H9 (cell line): ENCODE measurements around the gene CD84. TPM values are rescaled to one million over a fixed set of nuclear protein-coding genes. Genes with fewer than 3 reads are reported as not detected.

Experiments
- DNase-seq: peaks from one replicate; pipeline ENCODE4 v3.0.0-alpha.2; 2017
- H2AFZ ChIP-seq: one replicate; pipeline ENCODE4 v1.6.1; 2013; ENCODE audit warnings: mild to moderate bottlenecking, low read length, control low read depth, moderate library complexity
- H2AK5ac ChIP-seq: 2 replicates; pipeline ENCODE4 v1.6.1; 2013; ENCODE audit warnings: low read length, control low read depth, mixed read lengths; ENCODE audit not compliant: insufficient read length
- H2BK120ac ChIP-seq: one replicate; pipeline ENCODE4 v1.6.1; 2013; ENCODE audit warnings: low read depth, mild to moderate bottlenecking, low read length, control low read depth, inconsistent platforms; ENCODE audit not compliant: poor library complexity, severe bottlenecking
- H2BK12ac ChIP-seq: 2 replicates; pipeline ENCODE4 v1.6.1; 2013; ENCODE audit warnings: low read length, control low read depth, mixed read lengths, low read depth; ENCODE audit not compliant: insufficient read length
- H2BK15ac ChIP-seq: 2 replicates; pipeline ENCODE4 v1.6.1; 2013; ENCODE audit warnings: low read depth, low read length, control low read depth
- H2BK20ac ChIP-seq: one replicate; pipeline ENCODE4 v1.6.1; 2013; ENCODE audit warnings: low read depth, mild to moderate bottlenecking, low read length, control low read depth, inconsistent platforms; ENCODE audit not compliant: poor library complexity, severe bottlenecking
- H2BK5ac ChIP-seq: 2 replicates; pipeline ENCODE4 v1.6.1; 2013; ENCODE audit warnings: low read length, control low read depth, mixed read lengths; ENCODE audit not compliant: insufficient read length
- H3K14ac ChIP-seq: 2 replicates; pipeline ENCODE4 v1.6.1; 2013; ENCODE audit warnings: low read length, control low read depth; ENCODE audit not compliant: insufficient read depth
- H3K18ac ChIP-seq: 2 replicates; pipeline ENCODE4 v1.6.1; 2013; ENCODE audit warnings: low read depth, mild to moderate bottlenecking, mixed read lengths, low read length, control low read depth; ENCODE audit not compliant: insufficient read length
- H3K23ac ChIP-seq: 2 replicates; pipeline ENCODE4 v1.6.1; 2013; ENCODE audit warnings: low read length, control low read depth, mixed read lengths, low read depth; ENCODE audit not compliant: insufficient read length
- H3K23me2 ChIP-seq: 2 replicates; pipeline ENCODE4 v1.6.1; 2013; ENCODE audit warnings: low read depth, mild to moderate bottlenecking, mixed read lengths, low read length, control low read depth; ENCODE audit not compliant: insufficient read length, poor library complexity, severe bottlenecking
- H3K27ac ChIP-seq: 2 replicates; pipeline ENCODE4 v1.5.1; 2013; ENCODE audit warnings: low read length, control low read depth, mixed read lengths, low read depth; ENCODE audit not compliant: insufficient read length
- H3K27me3 ChIP-seq: 2 replicates; pipeline ENCODE4 v1.6.1; 2013; ENCODE audit warnings: low read length, control low read depth, inconsistent platforms; ENCODE audit not compliant: insufficient read depth
- H3K4ac ChIP-seq: 2 replicates; pipeline ENCODE4 v1.6.1; 2013; ENCODE audit warnings: low read depth, mild to moderate bottlenecking, control low read depth, inconsistent platforms, low read length, moderate library complexity
- H3K4me1 ChIP-seq: 2 replicates; pipeline ENCODE4 v1.6.1; 2013; ENCODE audit warnings: low read length, control low read depth, inconsistent platforms; ENCODE audit not compliant: insufficient read depth
- H3K4me2 ChIP-seq: 2 replicates; pipeline ENCODE4 v1.6.1; 2013; ENCODE audit warnings: low read length, control low read depth, mixed read lengths; ENCODE audit not compliant: insufficient read length, insufficient read depth
- H3K56ac ChIP-seq: 2 replicates; pipeline ENCODE4 v1.6.1; 2013; ENCODE audit warnings: low read depth, mild to moderate bottlenecking, mixed read lengths, low read length, control low read depth; ENCODE audit not compliant: insufficient read length
- H3K79me1 ChIP-seq: 2 replicates; pipeline ENCODE4 v1.6.1; 2013; ENCODE audit warnings: low read depth, mild to moderate bottlenecking, moderate library complexity, low read length, control low read depth, inconsistent platforms; ENCODE audit not compliant: insufficient read depth, poor library complexity, severe bottlenecking
- H3K79me2 ChIP-seq: 2 replicates; pipeline ENCODE4 v1.6.1; 2013; ENCODE audit warnings: low read length, control low read depth, inconsistent platforms; ENCODE audit not compliant: insufficient read depth
- H3K9ac ChIP-seq: 2 replicates; pipeline ENCODE4 v1.6.1; 2013; ENCODE audit warnings: low read length, control low read depth, mixed read lengths; ENCODE audit not compliant: insufficient read length; ENCODE audit errors: extremely low read depth
- H3K9me3 ChIP-seq: one replicate; pipeline ENCODE4 v1.6.1; 2013; ENCODE audit warnings: low read depth, low read length, inconsistent platforms; ENCODE audit not compliant: control insufficient read depth
- H3T11ph ChIP-seq: one replicate; pipeline ENCODE4 v1.6.1; 2013; ENCODE audit warnings: mild to moderate bottlenecking, low read length, control low read depth, inconsistent platforms
- H4K20me1 ChIP-seq: one replicate; pipeline ENCODE4 v1.6.1; 2013; ENCODE audit not compliant: control insufficient read depth, insufficient read length, insufficient read depth
- H4K5ac ChIP-seq: 2 replicates; pipeline ENCODE4 v1.6.1; 2013; ENCODE audit warnings: low read depth, mild to moderate bottlenecking, mixed read lengths, low read length, control low read depth; ENCODE audit not compliant: insufficient read length
- H4K8ac ChIP-seq: replicated peaks from 2 replicates; pipeline ENCODE4 v1.6.1; 2013; ENCODE audit warnings: low read length, control low read depth, mixed read lengths, low read depth; ENCODE audit not compliant: insufficient read length
- H4K91ac ChIP-seq: 2 replicates; pipeline ENCODE4 v1.6.1; 2013; ENCODE audit warnings: low read depth, mild to moderate bottlenecking, moderate library complexity, mixed read lengths, low read length, control low read depth; ENCODE audit not compliant: insufficient read length
- H3K27ac Mint-ChIP-seq, 3 experiments: 2 replicates in 2 of 3; 3 replicates in 1 of 3; pipeline ENCODE4 v1.8.0; 2020 to 2021; ENCODE audit warnings: mixed read lengths in 3 of 3, mild to moderate bottlenecking in 1 of 3, moderate library complexity in 1 of 3
- H3K27me3 Mint-ChIP-seq: 2 replicates; pipeline ENCODE4 v1.8.0; 2021; ENCODE audit warnings: low read depth, mild to moderate bottlenecking, moderate library complexity, mixed read lengths
- H3K36me3 Mint-ChIP-seq, 3 experiments: 2 replicates in 2 of 3; 3 replicates in 1 of 3; pipeline ENCODE4 v1.8.0; 2020 to 2021; ENCODE audit warnings: low read depth in 3 of 3, mixed read lengths in 3 of 3; ENCODE audit not compliant: insufficient read depth in 1 of 3
- H3K4me1 Mint-ChIP-seq, 2 experiments: 2 replicates each; pipeline ENCODE4 v1.8.0; 2020; ENCODE audit warnings: mixed read lengths in 2 of 2
- H3K4me3 Mint-ChIP-seq, 2 experiments: 2 replicates in 1 of 2; 3 replicates in 1 of 2; pipeline ENCODE4 v1.8.0; 2020 to 2021; ENCODE audit warnings: mild to moderate bottlenecking in 2 of 2, mixed read lengths in 2 of 2, moderate library complexity in 1 of 2
- H3K9me3 Mint-ChIP-seq, 2 experiments: 2 replicates in 1 of 2; 3 replicates in 1 of 2; pipeline ENCODE4 v1.8.0; 2020; ENCODE audit warnings: mild to moderate bottlenecking in 2 of 2, mixed read lengths in 2 of 2, moderate library complexity in 1 of 2
- WGBS: extraction: QIAGEN DNeasy Blood & Tissue Kit; methylation state at CpG from one replicate; pipeline ENCODE4 v1.1.7; 2013; ENCODE audit warnings: missing lambda C conversion rate, low lambda C conversion rate, mixed read lengths; ENCODE audit not compliant: insufficient read length; ENCODE audit errors: extremely low coverage; 5-methylcytosine and 5-hydroxymethylcytosine counted together
- total RNA-seq: library from RNA; stranded (reverse); gene quantifications from 2 replicates; pipeline ENCODE4 v1.2.1, GENCODE V29; 2021
- TF ChIP-seq, protein P1 (sequence below): fragments of 200-600 bp; sonication (generic); conservative IDR thresholded peaks from 3 replicates; pipeline ENCODE4 v1.8.0; 2021; ENCODE audit warnings: antibody characterized with exemption, mild to moderate bottlenecking

The CD84 gene
- total RNA-seq, 1 experiment from 2014 or later, result not detected

DNA sequence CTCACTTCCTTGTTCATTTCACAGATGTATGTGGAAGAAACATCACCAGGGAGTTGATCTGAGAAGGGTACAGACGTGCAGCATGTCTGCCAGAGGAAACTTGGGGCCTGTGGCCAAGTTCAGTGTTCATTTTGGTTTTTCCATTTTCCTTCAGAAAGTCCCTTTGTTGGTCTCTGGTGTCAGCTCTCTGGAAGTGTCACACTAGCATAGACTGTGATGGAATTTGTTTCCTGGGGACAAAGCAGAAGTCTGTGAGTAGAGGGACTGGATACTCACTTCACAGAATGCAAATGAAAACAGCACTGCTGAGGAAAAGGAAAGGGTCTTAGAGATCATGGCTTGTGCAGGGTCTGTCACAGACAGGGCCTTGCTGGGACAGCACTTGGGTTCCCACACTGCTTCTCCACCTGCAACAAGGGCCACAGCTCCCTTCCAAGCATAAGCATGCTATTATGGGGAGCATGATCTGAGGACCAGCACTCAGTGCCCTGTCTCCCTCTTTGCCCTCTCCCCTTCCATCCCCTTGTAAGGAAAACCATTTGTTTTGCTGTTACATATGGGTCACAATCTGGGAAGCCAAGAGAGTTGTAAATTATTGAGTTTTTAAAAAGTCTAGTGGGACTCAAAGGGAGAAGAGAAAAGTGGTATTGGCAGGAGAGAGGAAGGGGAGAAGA lies 31.4 kb upstream of the CD84 start:
- TF ChIP-seq, protein P1, sequence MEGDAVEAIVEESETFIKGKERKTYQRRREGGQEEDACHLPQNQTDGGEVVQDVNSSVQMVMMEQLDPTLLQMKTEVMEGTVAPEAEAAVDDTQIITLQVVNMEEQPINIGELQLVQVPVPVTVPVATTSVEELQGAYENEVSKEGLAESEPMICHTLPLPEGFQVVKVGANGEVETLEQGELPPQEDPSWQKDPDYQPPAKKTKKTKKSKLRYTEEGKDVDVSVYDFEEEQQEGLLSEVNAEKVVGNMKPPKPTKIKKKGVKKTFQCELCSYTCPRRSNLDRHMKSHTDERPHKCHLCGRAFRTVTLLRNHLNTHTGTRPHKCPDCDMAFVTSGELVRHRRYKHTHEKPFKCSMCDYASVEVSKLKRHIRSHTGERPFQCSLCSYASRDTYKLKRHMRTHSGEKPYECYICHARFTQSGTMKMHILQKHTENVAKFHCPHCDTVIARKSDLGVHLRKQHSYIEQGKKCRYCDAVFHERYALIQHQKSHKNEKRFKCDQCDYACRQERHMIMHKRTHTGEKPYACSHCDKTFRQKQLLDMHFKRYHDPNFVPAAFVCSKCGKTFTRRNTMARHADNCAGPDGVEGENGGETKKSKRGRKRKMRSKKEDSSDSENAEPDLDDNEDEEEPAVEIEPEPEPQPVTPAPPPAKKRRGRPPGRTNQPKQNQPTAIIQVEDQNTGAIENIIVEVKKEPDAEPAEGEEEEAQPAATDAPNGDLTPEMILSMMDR, result no peak

More for the DNA sequence above, 31.4 kb upstream of the CD84 start:
- H2BK15ac ChIP-seq, result no peak overlapping the region
- no peak overlapping the region for H3K18ac ChIP-seq
- H3K79me1 ChIP-seq, result no peaks in the 10 kb centered on the region
- no peak overlapping the region for H4K91ac ChIP-seq
- no peak overlapping the region for H4K8ac ChIP-seq
- H3K4ac ChIP-seq, result no peak overlapping the region
- no peak overlapping the region for H3K27ac ChIP-seq
- no peak overlapping the region for H3T11ph ChIP-seq
- H3K56ac ChIP-seq, result no peak overlapping the region
- no peaks in the 10 kb centered on the region; the same call in 1 of the 2 replicates for H3K27me3 Mint-ChIP-seq
- WGBS, result no CpG with 5 or more reads among the region's 1 CpG
- no peak overlapping the region for H2BK20ac ChIP-seq
- no peak overlapping the region for H2AFZ ChIP-seq
- no peak overlapping the region for H3K14ac ChIP-seq
- H3K79me2 ChIP-seq, result no peaks in the 10 kb centered on the region
- H3K4me1 ChIP-seq, result no peaks in the 10 kb centered on the region
- H4K20me1 ChIP-seq, result no peaks in the 10 kb centered on the region
- H2BK12ac ChIP-seq, result no peak overlapping the region
- H2AK5ac ChIP-seq, result no peak overlapping the region
- no peak overlapping the region for H3K4me3 Mint-ChIP-seq
- no peak overlapping the region for H4K5ac ChIP-seq
- no peak overlapping the region for H2BK5ac ChIP-seq
- H3K9ac ChIP-seq, result no peak overlapping the region
- H2BK120ac ChIP-seq, result no peak overlapping the region
- H3K23me2 ChIP-seq, result no peaks in the 10 kb centered on the region
- H3K4me1 Mint-ChIP-seq, result peaks cover 24 to 40% of the 10 kb centered on the region in 2 experiments
- H3K27ac Mint-ChIP-seq, result no peak overlapping the region
- no peaks in the 10 kb centered on the region for H3K9me3 Mint-ChIP-seq
- H3K27me3 ChIP-seq, result no peaks in the 10 kb centered on the region
- H3K4me2 ChIP-seq, result no peak overlapping the region
- no peaks in the 10 kb centered on the region for H3K9me3 ChIP-seq
- H3K36me3 Mint-ChIP-seq, result no peaks in the 10 kb centered on the region
- DNase-seq, result no peak
- H3K23ac ChIP-seq, result no peak overlapping the region
